OCI-LY7 (cell line): ENCODE measurements around the gene PRKG1.

Source experiments
- CTCF ChIP-seq: fragments of 200-600 bp; sonication (generic); conservative IDR thresholded peaks from 2 replicates; pipeline ENCODE4 v1.5.1; 2014; ENCODE audit warnings: mild to moderate bottlenecking, antibody characterized with exemption, low read length, moderate library complexity, mixed read lengths
- EZH2phosphoT487 ChIP-seq: fragments of 200-600 bp; sonication (generic); IDR thresholded peaks from 2 replicates; pipeline ENCODE4 v1.6.1; 2018; ENCODE audit warnings: low read depth, borderline replicate concordance, mild to moderate bottlenecking, mixed run types, antibody characterized with exemption, low read length, moderate library complexity, mixed read lengths

GRCh38 chr10:52252307-52252706 is 1178.0 kb downstream of the PRKG1 start:
- TF ChIP-seq CTCF (no peak), EZH2phosphoT487 (no peak)
